A673 (cell line): ENCODE results near the gene MID1.

Experiments used
- CTCF ChIP-seq: fragments of 300-800, 200-600 bp; sonication (generic); conservative IDR thresholded peaks from 2 replicates; pipeline ENCODE4 v1.5.1; 2017; ENCODE audit warnings: low read depth, mild to moderate bottlenecking, antibody characterized with exemption, low read length, moderate library complexity, mixed read lengths
- EZH2 ChIP-seq: fragments of 200-600 bp; sonication (generic); IDR thresholded peaks from 2 replicates; pipeline ENCODE4 v1.6.1; 2017; ENCODE audit warnings: borderline replicate concordance, low read depth, mild to moderate bottlenecking, mixed read lengths, antibody characterized with exemption, low read length; ENCODE audit not compliant: poor library complexity, severe bottlenecking

- TF ChIP-seq CTCF (no peak), EZH2 (no peak)
Measured at GRCh38 chrX:10415306-10416001, 204.9 kb downstream of the MID1 start.
